ENCODE measurements around the gene EPHA2.
"Not testable (repeated sequence)": the region's sequence is repeated elsewhere in the genome, so short reads cannot be mapped to it uniquely, and the experiment has no call there.

EPHA2 gene

DNA sequence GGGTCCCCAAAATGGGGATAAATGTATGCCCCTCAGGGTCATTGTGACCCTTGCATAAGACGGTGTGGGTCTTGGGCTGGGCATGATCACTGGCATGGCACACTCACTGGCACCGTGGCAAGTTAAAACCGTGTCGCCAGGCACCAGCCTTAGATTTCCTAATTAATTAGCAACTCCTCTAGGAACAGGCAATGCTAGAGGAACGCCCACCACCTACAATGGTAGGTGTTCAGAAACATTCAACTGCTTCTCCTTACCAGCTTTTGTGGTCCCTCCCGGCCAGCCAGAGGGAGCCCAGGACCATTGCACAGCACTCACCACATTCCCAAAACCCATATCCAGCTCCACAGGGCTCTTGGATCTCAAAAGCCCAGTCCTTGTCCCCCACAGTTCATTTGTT lies 36.4 kb downstream of the EPHA2 start:
- DNase-seq (ENCODE audit: low spot score), result no peak

DNA sequence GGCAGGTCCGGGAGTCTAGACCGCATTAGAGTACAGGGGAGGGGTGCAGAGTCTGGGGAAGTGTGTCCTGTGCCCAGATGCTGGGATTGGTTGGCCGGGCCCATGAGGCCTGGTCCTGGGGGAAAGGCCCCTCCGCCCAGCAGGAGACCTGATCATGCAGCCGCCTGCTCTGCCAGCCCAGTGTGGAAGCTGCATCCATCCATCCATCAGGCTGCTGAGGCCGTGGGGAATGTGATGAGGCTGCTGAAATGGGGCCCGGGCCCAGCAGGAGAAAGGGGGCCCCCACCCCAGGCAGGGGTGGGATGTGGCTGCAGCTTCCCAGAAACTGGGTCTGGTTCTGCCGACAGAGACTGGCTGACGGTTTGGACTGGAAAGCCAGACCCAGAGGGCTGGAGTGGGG lies 37.2 kb downstream of the EPHA2 start:
- DNase-seq (ENCODE audit: low spot score), result no peak

DNA sequence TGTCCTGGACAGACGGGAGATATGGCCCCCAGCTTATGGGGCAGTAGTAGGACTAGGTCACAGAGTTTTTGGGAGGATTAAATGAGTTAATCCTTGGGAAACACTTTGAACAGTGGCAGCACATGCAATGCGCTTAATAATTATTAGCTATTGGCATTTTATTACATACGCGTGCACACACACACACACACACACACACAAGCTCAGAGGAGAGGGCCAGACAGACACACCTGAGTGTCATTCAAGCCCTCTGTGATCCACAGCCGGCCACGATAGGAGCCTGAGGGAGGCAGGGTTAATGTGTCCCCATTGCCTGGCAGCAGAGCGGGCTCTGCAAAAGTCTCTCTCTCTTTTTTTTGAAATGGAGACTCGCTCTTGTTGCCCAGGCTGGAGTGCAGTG lies 37.9 kb downstream of the EPHA2 start:
- no peak for DNase-seq (ENCODE audit: low spot score)

DNA sequence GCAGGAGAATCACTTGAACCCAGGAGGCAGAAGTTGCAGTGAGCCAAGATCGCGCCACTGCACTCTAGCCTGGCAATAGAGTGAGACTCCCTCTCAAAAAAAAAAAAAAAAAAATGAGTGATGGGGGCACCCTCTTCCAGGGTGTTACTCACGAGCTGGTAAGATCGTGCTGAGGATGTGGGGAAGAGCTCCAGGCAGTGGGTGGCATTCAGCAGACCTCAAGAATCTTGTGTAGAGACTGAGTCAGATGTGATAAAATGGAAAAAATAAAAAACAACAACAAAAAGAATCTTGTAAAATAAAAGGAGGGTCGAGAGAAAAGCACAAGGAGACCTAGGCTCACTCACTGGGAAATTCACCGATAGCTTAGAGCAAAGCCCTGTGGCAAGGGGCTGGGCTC lies 38.5 kb downstream of the EPHA2 start:
- no peak for DNase-seq (ENCODE audit: low spot score)

DNA sequence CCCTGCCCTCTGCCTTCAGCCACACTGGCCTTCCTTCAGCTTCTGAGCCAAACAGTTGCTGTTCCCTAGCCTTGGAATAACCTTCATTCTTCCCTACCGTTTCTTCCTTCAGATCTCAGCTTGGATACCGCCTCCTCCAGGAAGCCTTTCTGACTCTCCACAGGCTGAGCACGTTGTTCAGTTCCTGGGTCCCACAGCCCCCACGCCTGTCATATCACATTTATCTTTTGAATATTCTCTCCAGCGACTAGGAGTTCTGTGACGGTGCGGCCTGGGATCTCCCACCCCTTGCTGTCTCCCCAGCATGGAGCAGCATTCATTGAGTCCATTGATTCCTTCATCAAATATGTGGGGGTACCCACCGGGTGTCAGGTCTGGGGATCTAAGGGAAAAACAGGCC lies 39.2 kb downstream of the EPHA2 start:
- no peak for DNase-seq (ENCODE audit: low spot score)

DNA sequence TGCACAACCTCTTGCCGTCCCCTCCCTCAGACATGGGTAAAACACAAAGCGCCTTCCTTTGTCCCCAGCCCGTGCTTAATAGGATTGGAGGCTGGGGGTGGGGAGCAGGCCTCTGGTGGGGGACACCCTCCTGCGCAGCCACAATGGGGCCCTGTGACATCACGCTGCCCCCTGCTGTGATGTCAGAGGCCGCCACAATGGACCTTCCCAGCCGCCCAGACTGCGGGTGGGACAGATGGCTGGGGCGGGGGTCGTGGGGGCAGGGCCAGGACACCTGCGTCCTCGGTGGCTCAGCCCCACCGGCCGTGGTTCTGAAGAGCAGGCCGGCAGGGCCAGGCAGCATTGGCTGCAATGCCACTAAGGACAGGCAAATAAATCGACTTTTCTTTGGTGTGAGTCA lies 39.9 kb downstream of the EPHA2 start:
- DNase-seq (ENCODE audit: low spot score), result no peak

DNA sequence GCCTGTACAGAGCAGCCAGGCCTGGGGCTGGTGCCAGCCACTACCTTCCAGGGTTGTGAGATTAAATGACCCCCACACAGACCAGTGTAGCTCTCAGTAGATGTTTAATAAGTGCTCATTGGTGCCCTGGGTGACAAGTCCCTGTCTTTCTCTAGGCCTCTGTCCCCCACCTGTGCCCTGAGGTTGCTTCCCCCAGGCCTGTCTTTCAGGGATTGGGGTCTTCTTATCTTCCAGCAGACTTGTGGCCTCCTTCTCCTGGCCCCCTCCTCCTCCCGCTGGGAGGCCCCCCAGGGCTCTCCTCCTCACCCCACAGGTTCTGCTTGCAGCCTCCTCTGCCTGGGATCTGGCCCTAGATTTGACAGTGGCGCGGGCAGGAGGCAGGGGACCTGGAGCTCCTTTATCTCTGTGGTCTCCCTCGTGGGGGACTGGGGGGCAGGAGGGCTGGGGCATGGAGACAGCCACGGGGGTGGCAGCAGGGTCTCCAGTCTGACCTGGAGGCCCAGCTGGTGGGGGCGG lies 40.3 kb downstream of the EPHA2 start:
- DNase-seq (ENCODE audit: low spot score), result no peak

DNA sequence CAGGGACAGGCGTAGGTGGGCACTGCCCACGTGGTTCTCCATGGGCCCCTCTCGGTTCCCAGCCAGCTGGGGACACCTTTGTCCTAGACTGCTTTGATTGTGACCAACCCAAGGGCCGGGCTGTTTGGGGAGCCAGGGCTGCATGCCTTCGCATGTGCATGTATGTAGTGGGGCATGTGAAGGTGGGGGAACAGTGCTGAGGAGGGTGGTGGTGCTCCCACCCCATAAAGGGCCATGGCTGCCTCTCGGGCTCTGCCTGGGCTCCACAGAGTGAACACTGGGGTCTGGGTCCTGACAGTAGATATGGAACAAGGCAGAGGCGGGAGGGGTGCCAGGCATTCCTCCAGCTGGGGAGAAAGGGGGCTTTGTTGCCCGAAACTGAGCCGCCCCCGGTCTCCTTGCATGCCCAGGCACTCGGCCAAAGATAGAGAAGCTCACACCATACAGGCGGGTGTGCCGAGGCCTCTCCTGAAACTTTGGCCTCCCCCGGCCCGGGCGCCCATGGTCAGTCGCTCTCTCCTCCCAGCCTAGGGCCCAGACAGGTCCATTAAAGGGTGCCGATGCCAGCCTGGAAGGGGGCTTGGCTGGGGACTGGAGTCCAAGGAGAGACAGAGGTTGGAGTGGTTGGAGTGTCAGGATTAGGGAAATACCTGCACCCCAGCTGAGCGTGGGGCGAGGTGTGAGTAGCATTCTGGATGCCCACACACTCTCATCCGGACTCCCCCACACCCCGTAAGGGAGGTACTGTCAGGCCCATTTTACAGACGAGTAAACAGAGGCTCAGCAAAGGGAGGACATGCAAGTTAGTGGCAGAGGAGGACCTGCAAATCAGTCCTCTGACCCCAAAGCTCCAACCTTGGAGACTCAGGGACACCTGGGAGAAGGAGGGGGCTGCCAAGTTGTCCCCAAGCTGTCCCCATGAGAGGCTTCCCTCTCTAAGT lies 41.1 kb downstream of the EPHA2 start:
- no peak for DNase-seq (ENCODE audit: low spot score)

DNA sequence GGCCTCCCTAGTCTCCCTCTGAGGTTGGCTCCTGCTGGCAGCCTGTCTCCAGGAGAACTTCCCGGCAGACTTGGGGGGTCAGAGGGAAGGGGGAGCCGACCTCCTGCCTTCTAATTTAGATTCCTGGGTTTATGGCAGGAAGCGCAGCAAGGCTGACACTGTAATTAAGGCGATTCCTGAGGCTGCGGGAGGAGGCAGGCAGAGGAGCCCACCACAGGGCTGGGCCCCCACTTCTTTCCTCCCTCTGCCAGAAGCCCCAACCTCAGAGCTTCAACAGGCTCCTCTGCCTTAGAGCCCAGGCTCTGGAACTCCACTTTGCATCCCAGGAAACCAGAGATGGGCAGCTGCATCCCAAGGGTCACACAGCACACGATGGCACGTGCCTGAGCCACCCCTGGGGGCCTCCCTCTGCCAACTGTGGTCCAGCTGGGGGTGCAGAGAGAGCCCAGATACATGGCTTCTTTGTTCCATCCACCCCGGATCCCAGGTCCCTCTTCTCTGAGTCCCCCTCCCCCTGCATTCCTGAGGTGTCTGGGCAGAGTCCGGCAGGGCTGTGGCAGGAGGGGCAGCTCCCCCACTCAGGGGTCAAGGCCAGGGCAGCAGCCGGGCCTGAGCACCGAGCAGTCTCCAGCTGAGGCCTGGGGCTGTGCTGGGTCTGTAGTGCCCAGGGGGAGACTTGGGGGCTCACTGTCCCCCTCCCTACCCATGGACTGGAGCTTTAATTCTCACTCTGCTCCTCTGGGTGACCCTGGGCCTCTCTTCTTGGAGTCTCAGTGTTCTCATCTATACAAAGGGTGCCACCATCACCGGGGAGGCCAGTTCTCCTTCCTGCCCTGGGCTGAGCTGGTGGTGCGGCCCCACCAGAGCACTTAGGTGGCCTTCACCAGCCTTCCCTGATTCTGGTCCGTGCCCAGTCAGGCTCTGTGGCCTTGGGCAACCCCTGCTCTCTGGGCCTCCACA lies 43.0 kb downstream of the EPHA2 start:
- DNase-seq (ENCODE audit: low spot score), result peak; percentile 63

DNA sequence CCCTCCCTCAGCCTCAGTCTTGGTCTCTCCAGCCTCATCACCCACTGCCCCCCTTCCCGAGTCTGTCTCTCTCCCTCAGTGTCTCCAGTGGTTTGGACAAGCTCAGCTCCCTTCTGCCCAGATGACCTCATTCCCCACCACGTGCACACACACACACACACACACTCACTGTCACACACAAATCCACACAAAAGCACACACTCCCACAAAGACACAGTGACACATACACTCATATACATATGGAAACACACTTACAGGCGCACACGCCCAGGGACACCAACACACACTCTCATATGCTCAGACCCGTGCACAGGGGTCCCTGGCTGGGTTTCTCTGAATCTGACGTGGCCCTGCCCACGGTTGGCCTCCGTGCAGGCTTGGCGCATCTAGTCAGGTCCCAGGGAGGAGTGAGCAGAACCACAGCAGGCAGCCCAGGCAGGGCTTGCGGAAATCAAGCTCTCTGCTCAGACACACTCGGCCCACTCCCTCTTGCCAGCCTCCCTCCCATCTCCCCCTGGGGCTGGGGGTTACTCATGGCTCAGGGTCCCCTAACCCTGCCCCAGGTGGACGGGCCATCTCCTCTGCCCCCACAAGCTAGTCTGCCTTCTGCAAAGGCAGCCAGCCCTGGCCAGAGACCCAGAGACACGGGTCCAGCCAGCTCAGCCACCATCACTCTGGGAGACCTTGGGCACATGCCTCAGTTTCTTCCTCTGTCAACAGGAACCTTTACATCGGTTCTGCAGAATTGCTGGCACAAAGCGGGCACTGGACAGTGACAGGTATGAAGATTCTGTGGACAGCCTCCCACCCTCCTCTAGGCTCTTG lies 43.9 kb downstream of the EPHA2 start:
- DNase-seq (ENCODE audit: low spot score), result peak; percentile 84

DNA sequence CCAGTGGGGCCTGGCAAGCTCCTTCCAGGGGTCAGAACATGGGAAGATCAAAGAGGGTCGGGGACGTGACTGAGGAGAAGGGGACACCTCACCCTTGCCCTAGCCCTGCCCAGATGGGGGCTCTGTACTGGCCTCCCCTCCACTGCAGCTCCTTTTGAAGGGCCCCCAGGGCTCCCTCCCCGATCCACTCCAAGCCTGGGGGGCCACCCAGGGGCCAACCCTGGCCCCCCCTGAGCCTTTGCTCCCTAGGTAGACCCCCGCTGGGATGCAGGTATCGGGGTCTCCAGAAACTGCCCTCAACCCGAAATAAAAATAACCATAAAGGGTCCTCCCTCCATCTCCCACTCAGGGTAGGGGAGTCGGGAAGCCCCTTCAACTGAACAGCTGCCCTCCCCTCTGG lies 45.0 kb downstream of the EPHA2 start:
- no peak for DNase-seq (ENCODE audit: low spot score)

DNA sequence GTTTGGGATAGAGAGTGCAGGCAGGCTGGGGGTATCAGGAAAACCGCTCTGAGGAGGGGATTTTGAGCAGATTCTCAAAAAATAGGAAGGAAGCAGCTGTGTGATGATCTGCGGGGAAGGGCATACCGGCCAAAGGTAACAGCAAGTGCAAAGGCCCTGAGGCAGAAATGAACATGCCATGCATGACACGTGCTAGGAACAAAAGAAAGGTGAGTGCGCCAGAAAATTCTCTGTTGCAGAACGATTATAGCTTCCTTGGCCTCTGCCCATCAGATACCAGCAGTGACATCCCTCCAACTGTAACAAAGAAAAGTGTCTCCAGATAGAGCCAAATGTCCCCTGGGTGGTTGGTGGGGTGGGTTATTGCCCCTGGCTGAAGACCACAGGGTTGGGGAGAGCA lies 45.4 kb downstream of the EPHA2 start:
- no peak for DNase-seq (ENCODE audit: low spot score)

DNA sequence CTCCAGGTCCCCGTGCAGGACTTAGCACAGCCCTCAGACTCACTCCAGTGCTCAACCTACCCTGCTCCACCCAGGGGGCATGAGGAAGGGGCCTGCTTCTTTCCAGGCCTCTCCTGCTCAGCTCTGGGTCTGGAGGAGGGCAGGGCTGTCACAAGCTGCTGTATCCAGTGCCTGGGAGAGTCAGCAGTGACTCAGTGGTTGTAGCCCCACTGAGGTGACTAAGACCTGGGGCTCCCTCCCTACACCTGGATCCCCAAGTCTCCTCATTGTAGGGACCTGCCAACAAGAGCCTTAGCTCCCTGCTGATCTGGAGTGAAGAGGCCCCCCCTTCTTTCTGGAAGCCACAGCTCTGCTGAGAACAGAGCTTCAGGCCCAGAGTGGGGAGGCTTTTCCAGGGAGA lies 46.3 kb downstream of the EPHA2 start:
- no peak for DNase-seq (ENCODE audit: low spot score)

DNA sequence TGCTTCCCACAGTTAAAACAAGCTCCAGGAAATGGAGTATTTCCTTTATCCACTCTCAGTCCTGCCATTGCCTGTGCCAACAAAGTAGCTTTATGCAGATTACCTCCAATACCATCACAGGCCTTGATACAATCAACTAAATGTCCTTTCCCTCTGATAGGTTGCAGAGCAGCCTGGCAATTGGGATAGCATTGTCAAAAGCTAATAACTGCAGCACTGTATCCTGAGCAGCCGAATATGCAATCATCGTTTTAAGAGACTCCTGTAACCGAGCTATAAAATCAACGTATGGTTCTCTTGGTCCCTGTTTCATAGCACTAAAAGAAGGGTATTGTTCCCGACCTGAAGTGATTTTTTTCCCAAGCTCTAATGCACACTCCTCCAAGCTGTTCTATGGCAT lies 48.8 kb downstream of the EPHA2 start:
- DNase-seq (ENCODE audit: low spot score), result not testable (repeated sequence)

DNA sequence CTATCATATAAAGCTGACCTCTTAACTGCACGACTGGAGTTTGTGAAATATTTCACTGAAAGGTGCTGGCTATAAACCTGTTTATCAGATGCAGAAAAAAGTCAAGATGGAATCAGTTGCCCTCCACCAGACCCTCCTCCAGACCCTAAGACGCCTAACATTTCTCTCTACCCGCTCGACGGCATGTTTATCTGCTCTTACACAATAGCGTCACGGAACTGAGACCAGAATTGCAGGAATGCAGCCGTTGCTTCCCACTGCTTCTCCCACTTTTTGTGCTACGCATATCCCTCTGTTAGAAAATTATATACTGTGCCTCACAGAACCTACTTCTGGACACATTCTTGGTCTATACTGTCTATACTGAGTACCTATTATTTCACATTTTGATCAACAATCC lies 54.2 kb downstream of the EPHA2 start:
- no peak for DNase-seq (ENCODE audit: low spot score)

DNA sequence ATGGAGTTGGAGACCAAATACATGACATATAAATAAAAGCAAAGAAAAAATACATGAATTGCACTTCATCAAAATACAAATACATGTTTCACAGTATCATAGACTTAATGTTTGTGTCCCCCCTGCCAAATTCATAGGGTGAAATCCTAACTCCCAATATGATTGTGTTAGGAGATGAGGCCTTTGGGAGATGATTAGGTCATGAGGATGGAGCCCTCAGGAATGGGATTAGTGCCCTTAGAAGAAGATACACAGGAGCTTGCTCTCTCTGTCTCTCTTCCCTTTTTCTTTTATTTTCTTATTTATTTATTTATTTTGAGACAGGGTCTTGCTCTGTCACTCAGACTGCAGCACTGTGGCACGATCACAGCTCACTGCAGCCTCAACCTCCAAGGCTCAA lies 56.5 kb downstream of the EPHA2 start:
- no peak for DNase-seq (ENCODE audit: low spot score)

DNA sequence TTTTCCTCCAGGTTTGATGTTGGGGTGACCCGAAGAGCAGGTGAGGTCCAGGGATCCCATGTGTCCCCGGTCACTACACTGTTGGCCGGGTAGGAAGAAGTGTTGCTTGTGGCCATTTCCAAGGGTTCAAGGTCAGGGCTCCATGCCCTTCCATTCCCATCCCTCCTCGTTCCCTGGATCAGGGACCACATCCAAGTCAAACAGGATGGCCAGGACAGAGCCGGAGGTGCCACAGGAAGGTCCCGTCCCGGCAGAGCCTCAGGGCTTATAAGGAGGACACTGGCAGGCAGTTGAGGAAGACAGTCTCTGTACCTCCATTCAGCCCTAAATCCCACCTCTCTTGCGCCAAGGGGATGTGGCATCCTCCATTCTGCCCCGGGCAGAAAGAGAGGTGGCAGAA lies 60.4 kb downstream of the EPHA2 start:
- no peak for DNase-seq (ENCODE audit: low spot score)

DNA sequence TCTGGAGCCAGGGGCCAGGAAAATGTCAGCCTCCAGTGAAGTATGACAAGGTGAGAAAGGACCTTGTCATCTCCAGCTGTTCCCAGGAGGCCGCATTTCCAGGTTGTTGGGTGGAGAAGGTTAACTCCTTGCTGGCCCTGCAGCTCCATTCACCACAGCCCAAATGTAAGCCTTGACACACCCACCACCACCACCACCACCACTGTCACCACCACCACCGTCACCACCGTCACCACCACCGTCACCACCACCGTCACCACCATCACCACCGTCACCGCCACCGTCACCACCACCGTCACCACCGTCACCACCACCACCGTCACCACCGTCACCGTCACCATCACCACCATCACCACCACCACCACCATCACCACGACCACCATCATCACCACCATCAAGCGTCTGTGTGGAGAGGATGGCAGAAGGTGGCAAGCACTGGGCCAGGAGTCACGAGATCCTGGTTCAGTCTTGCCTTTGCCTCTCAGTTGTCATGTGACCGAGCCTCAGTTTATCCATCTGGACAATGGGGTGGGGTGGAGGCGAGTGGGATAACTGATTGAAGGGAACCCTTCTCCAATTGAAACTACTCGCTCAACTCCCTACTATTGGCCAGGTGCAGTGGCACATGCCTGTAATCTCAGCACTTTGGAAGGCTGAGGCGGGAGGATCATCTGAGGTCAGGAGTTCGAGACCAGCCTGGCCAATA lies 61.3 kb downstream of the EPHA2 start:
- no peak for DNase-seq (ENCODE audit: low spot score)

DNA sequence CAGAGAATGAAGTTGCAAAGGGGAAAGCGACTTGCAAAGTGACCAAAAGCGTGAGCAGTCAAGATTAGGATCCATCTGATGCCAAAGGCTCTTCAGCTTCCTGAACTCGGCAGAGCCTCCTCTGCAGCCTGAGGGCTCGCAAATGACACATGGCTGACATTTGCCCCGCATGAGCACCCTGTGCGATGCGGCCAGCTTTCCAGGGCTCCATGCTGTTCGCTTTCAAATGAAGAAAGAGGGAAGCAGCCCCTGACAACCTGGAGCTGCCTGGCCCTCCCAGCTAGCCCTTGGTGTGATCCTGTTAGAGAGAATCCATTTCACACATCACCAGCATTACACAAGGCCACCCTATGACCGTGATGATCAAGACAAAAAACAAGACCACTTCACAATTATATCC lies 62.3 kb downstream of the EPHA2 start:
- DNase-seq (ENCODE audit: low spot score), result no peak

DNA sequence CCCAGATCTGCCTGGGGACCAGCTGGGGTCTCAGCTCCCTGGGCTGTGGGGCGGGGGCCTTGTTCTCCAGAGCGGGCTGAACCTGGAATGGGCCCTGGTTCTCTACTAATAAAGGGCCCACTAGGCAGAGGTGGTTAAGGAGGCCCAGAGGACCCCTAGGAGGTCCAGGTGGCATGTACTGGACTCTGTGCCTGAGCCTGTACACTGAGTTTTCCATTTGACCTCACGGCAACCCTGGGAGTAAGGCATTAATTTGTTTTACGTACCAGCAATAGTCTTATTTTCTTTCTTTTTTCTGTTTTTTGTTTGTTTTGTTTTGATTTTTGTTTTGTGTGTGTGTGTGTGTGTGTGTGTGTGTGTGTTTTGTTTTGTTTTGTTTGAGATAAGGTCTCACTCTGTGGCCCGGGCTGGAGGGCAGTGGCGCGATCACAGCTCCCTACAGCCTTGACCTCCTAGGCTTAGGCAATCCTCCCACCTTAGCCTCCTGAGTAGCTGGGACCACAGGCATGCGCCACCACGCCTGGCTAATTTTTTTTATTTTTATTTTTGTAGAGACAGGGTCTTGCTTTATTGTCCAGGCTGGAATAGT lies 62.9 kb downstream of the EPHA2 start:
- no peak for DNase-seq (ENCODE audit: low spot score)
